K562 (cell line): ENCODE data around the gene ANO1. TPM values are rescaled to one million over a fixed set of nuclear protein-coding genes. Genes with fewer than 3 reads are reported as not detected.

ENCODE experiments used
- ATAC-seq: fragments of 200-7000 bp; cut with Tn5 transposase; 3 replicates; pipeline ENCODE4 v1.9.1; 2020; ENCODE audit warnings: moderate library complexity
- BruUV-seq: library from RNA; stranded (reverse); fragments of 400-500 nt; replicated peaks from 2 replicates; lab custom pipeline; 2021; lab: Mats Ljungman, UMichigan
- CTCF ChIA-PET: fragments of 300-600 bp; formaldehyde crosslinking; extraction: SDS; loops from one replicate; lab custom pipeline; 2021; ENCODE audit warnings: low intra/inter-chr PET ratio; lab: Yijun Ruan, JAX
- POLR2A ChIA-PET: fragments of 300-600, 350-650 bp; sonication (Branson Sonifier 250); formaldehyde crosslinking; extraction: SDS; loops from one replicate; lab custom pipeline; 2021; ENCODE audit warnings: antibody characterized with exemption, inconsistent platforms; lab: Yijun Ruan, JAX
- DNase-seq, 4 experiments: peaks; one replicate each; pipeline versions ENCODE4 v3.0.0 to v3.0.0-alpha.2; 2011 to 2018; ENCODE audit warnings: low spot score in 3 of 4, mixed read lengths in 3 of 4; ENCODE audit errors: extremely low read depth in 1 of 4
- FAIRE-seq: peaks from 2 replicates; lab custom pipeline; 2011; peaks lifted over from hg19 to GRCh38; lab: Jason Lieb, UNC
- H2AFZ ChIP-seq: 2 replicates; pipeline ENCODE4 v1.6.0; 2011; ENCODE audit warnings: low read depth, low read length, control low read depth, inconsistent platforms
- H3K27ac ChIP-seq: fragments of 200-600 bp; 3 replicates; pipeline ENCODE4 v1.8.0; 2011; ENCODE audit warnings: low read depth, mild to moderate bottlenecking, control low read depth, inconsistent platforms, low read length, moderate library complexity, mixed read lengths; ENCODE audit errors: extremely low read depth
- H3K27me3 ChIP-seq, 2 experiments: fragments of 300-600 bp in 1 of 2; 2 replicates in 1 of 2; 3 replicates in 1 of 2; pipeline versions ENCODE4 v1.6.0 to v1.8.0; 2011; ENCODE audit warnings: inconsistent platforms in 2 of 2, low read length in 2 of 2, mild to moderate bottlenecking in 1 of 2, mixed read lengths in 1 of 2, moderate library complexity in 1 of 2; ENCODE audit not compliant: control insufficient read depth in 2 of 2, insufficient read depth in 2 of 2
- H3K36me3 ChIP-seq: fragments of 300-600 bp; 3 replicates; pipeline ENCODE4 v1.8.0; 2011; ENCODE audit warnings: mild to moderate bottlenecking, low read length, inconsistent platforms; ENCODE audit not compliant: control insufficient read depth, insufficient read depth
- H3K4me1 ChIP-seq, 2 experiments: fragments of 200-600 bp in 1 of 2; replicated peaks in 1 of 2; 2 replicates in 1 of 2; 3 replicates in 1 of 2; pipeline versions ENCODE4 v1.5.1 to v1.8.0; 2011; ENCODE audit warnings: inconsistent platforms in 2 of 2, low read length in 2 of 2, mild to moderate bottlenecking in 1 of 2, mixed read lengths in 1 of 2, moderate library complexity in 1 of 2; ENCODE audit not compliant: control insufficient read depth in 2 of 2, insufficient read depth in 2 of 2
- H3K4me2 ChIP-seq: 2 replicates; pipeline ENCODE4 v1.6.1; 2011; ENCODE audit warnings: low read length, control low read depth, inconsistent platforms, mixed read lengths; ENCODE audit not compliant: insufficient read depth
- H3K4me3 ChIP-seq: fragments of 200-600 bp; sonication (generic), shearing (Covaris generic); 2 replicates; pipeline ENCODE4 v1.5.1; 2016; ENCODE audit warnings: control low read depth, inconsistent platforms
- H3K79me2 ChIP-seq: fragments of 200-600 bp; 3 replicates; pipeline ENCODE4 v1.8.0; 2011; ENCODE audit warnings: low read length, inconsistent platforms; ENCODE audit not compliant: control insufficient read depth, insufficient read depth
- H3K9ac ChIP-seq, 2 experiments: 2 replicates each; pipeline versions ENCODE4 v1.6.0 to v1.6.1; 2011; ENCODE audit warnings: low read depth in 2 of 2, low read length in 2 of 2, control low read depth in 1 of 2, inconsistent platforms in 1 of 2, mild to moderate bottlenecking in 1 of 2, mixed read lengths in 1 of 2; ENCODE audit not compliant: insufficient read depth in 1 of 2
- H3K9me1 ChIP-seq: one replicate; pipeline ENCODE4 v1.6.0; 2011; ENCODE audit warnings: inconsistent platforms, mild to moderate bottlenecking, low read length, moderate library complexity; ENCODE audit not compliant: control insufficient read depth, insufficient read depth
- H3K9me3 ChIP-seq: replicated peaks from 2 replicates; pipeline ENCODE4 v1.5.1; 2011; ENCODE audit warnings: low read depth, low read length, inconsistent platforms; ENCODE audit not compliant: control insufficient read depth, insufficient read depth
- H4K20me1 ChIP-seq: replicated peaks from 2 replicates; pipeline ENCODE4 v1.6.1; 2011; ENCODE audit warnings: low read length, inconsistent platforms, mixed read lengths; ENCODE audit not compliant: control insufficient read depth, insufficient read depth
- ADNP ChIP-seq: fragments of 200-800 bp; sonication (Bioruptor generic); IDR thresholded peaks from 2 replicates; pipeline ENCODE4 v1.6.1; 2016; ENCODE audit warnings: missing genetic modification characterization, missing compliant biosample characterization
- ARID2 ChIP-seq: fragments of 450-650 bp; IDR thresholded peaks from 2 replicates; pipeline ENCODE4 v1.6.1; 2017; ENCODE audit warnings: antibody characterized with exemption, mild to moderate bottlenecking
- CHCHD3 ChIP-seq: fragments of 250-450 bp; sonication (Bioruptor Pico); IDR thresholded peaks from 2 replicates; pipeline ENCODE4 v2.1.2; 2022; ENCODE audit warnings: mild to moderate bottlenecking
- FOS ChIP-seq: IDR thresholded peaks from 3 replicates; pipeline ENCODE4 v1.6.1; 2011; ENCODE audit not compliant: insufficient read length; ENCODE audit errors: extremely low read depth
- FOSL1 ChIP-seq: fragments of 200-800 bp; sonication (Bioruptor generic); conservative IDR thresholded peaks from 2 replicates; pipeline ENCODE4 v1.6.1; 2016; ENCODE audit warnings: missing genetic modification characterization, missing compliant biosample characterization
- MTF1 ChIP-seq: fragments of 250-450 bp; sonication (Bioruptor Pico); IDR thresholded peaks from 2 replicates; pipeline ENCODE4 v1.9.0; 2021; ENCODE audit warnings: moderate library complexity, mild to moderate bottlenecking, inconsistent platforms, borderline replicate concordance
- PTTG1 ChIP-seq: fragments of 450-650 bp; IDR thresholded peaks from 2 replicates; pipeline ENCODE4 v1.6.1; 2016; ENCODE audit warnings: low read depth, mild to moderate bottlenecking, missing genetic modification characterization, missing compliant biosample characterization
- RB1 ChIP-seq: fragments of 450-650 bp; IDR thresholded peaks from 2 replicates; pipeline ENCODE4 v1.6.1; 2017; ENCODE audit warnings: low read depth, mild to moderate bottlenecking
- RBM25 ChIP-seq: fragments of 200-400 bp; formaldehyde crosslinking; IDR thresholded peaks from 2 replicates; pipeline ENCODE4 v1.6.1; 2018; ENCODE audit warnings: low read length, low read depth, moderate library complexity; ENCODE audit not compliant: severe bottlenecking
- SPI1 ChIP-seq: IDR thresholded peaks from 2 replicates; pipeline ENCODE4 v1.6.1; 2011; ENCODE audit warnings: low read depth, low read length, control low read depth, borderline replicate concordance
- WHSC1 ChIP-seq: IDR thresholded peaks from one replicate; pipeline ENCODE4 v1.6.1; 2012; ENCODE audit warnings: low read length, control low read depth, inconsistent platforms
- ZFP36 ChIP-seq: fragments of 150-350 bp; IDR thresholded peaks from 2 replicates; pipeline ENCODE4 v1.6.1; 2018; ENCODE audit warnings: low read length, low read depth; ENCODE audit not compliant: partially characterized antibody
- ZKSCAN3 ChIP-seq: fragments of 250-450 bp; sonication (Bioruptor Pico); IDR thresholded peaks from 2 replicates; pipeline ENCODE4 v1.4.0; 2020
- ZNF124 ChIP-seq: sonication (generic); formaldehyde crosslinking; IDR thresholded peaks from 2 replicates; pipeline ENCODE4 v1.8.1; 2022; ENCODE audit warnings: missing genetic modification reagents
- WGBS: fragments of 100-300 bp; shearing (Covaris generic); methylation state at CpG from one replicate; pipeline ENCODE4 v1.1.6; 2016; ENCODE audit warnings: low coverage, mixed read lengths; ENCODE audit not compliant: insufficient coverage; ENCODE audit errors: missing lambda C conversion rate; 5-methylcytosine and 5-hydroxymethylcytosine counted together
- in situ Hi-C: fragments of 300-500 bp; cut with MboI; formaldehyde crosslinking; loops from 4 replicates; pipeline ENCODE4 v1.15.0; 2018; ENCODE audit warnings: inconsistent platforms, mixed read lengths
- intact Hi-C: fragments of 100-400 bp; cut with micrococcal nuclease; formaldehyde crosslinking; loops from 2 replicates; pipeline ENCODE4 v1.14.2; 2022
- polyA plus RNA-seq, 8 experiments: library from polyadenylated mRNA; depleted of rRNA in 4 of 8; stranded (reverse) in 5 of 8; unstranded in 3 of 8; fragments of >200 nt; fragmentation: Nextera tagmentation in 2 of 8; fragmentation: Illumina TruSeq in 1 of 8; extraction: Ambion mirVana in 2 of 8; extraction: Trizol in 1 of 8; gene quantifications; 2 replicates each; pipeline versions ENCODE4 v1.2.1 to v1.2.3, GENCODE V29; 2011 to 2014; ENCODE audit warnings: inconsistent platforms in 1 of 8, missing spikeins in 1 of 8
- total RNA-seq, 7 experiments: library from RNA; depleted of rRNA in 6 of 7; stranded (reverse); fragments of >200 nt in 6 of 7; fragmentation: Illumina TruSeq in 2 of 7; extraction: Trizol in 2 of 7; gene quantifications; 2 replicates each; pipeline versions ENCODE4 v1.2.1 to v1.2.3, GENCODE V29; 2011 to 2021; ENCODE audit warnings: low replicate concordance in 1 of 7

The ANO1 gene
- total and polyA plus RNA-seq, 9 of the 15 experiments (the other 6 are each of a cell fraction or from before 2014, with no cell fraction given) = not detected

- BruUV-seq = no TSS peak
- ATAC-seq = no peak
Observed at GRCh38 chr11:70144262-70144661, 66.1 kb downstream of the ANO1 start.

GRCh38 chr11:70145071-70145470 lies 67.0 kb downstream of the ANO1 start:
- BruUV-seq = no TSS peak
- H3K4me1 ChIP-seq = peaks cover 0 to 6% of the 10 kb centered on the region in 2 experiments; a peak in 2 of 5 replicates
- TF ChIP-seq PTTG1 (tag) (no peak), ZFP36 (peak; percentile 43), ADNP (tag) (no peak), MTF1 (CRISPR knock-in tag) (no peak), RBM25 (peak; percentile 44), ZNF124 (CRISPR knock-in tag) (no peak), FOSL1 (tag) (no peak)
- TF ChIP-seq, all 486 proteins: peak for 2
- no peaks in the 10 kb centered on the region for H3K9me3 ChIP-seq
- no peaks in the 10 kb centered on the region for H3K9me1 ChIP-seq
- H3K4me2 ChIP-seq = no peak overlapping the region
- no peak for FAIRE-seq
- H3K27ac ChIP-seq = no peak overlapping the region
- no peak for DNase-seq
- intact Hi-C loops = no loop called here
- no peaks in the 10 kb centered on the region for H3K79me2 ChIP-seq
- H4K20me1 ChIP-seq = peaks cover 20% of the 10 kb centered on the region
- H2AFZ ChIP-seq = no peak overlapping the region
- WGBS = 7% methylated on average over 6 of the region's 6 CpGs
- H3K4me3 ChIP-seq = no peak overlapping the region
- in situ Hi-C loops = no loop called here
- POLR2A ChIA-PET = no interaction called here
- no peak for ATAC-seq
- H3K27me3 ChIP-seq = peaks cover 54 to 80% of the 10 kb centered on the region in 2 experiments
- CTCF ChIA-PET = no interaction called here
- no peak overlapping the region for H3K9ac ChIP-seq
- no peaks in the 10 kb centered on the region for H3K36me3 ChIP-seq

More at GRCh38 chr11:70144262-70144661, 66.1 kb downstream of the ANO1 start:
- peaks cover 20% of the 10 kb centered on the region for H4K20me1 ChIP-seq
- no peak overlapping the region for H2AFZ ChIP-seq
- POLR2A ChIA-PET = no interaction called here
- H3K27me3 ChIP-seq = peaks cover 58 to 82% of the 10 kb centered on the region in 2 experiments
- H3K4me3 ChIP-seq = no peak overlapping the region
- H3K9me1 ChIP-seq = no peaks in the 10 kb centered on the region
- H3K9ac ChIP-seq = no peak overlapping the region
- H3K9me3 ChIP-seq = no peaks in the 10 kb centered on the region
- intact Hi-C loops (no loop called here), in situ Hi-C loops (no loop called here)
- H3K27ac ChIP-seq = no peak overlapping the region
- no peak overlapping the region for H3K4me2 ChIP-seq
- DNase-seq = no peak
- H3K79me2 ChIP-seq = no peaks in the 10 kb centered on the region
- H3K4me1 ChIP-seq = peaks cover 0 to 3% of the 10 kb centered on the region in 2 experiments; a peak in 1 of 5 replicates
- TF ChIP-seq RBM25 (peak; percentile 76), SPI1 (no peak), WHSC1 (no peak), RB1 (no peak), CHCHD3 (no peak), FOS (no peak), ARID2 (no peak), ZKSCAN3 (CRISPR knock-in tag) (no peak)
- TF ChIP-seq, all 486 proteins: peak for 1
- FAIRE-seq = no peak
- H3K36me3 ChIP-seq = no peaks in the 10 kb centered on the region
- CTCF ChIA-PET = no interaction called here
- WGBS = 13% methylated on average over 8 of the region's 10 CpGs
